SU-DHL-6 (cell line): ENCODE results near the gene SMCP.

Experiments used
- H2AFZ ChIP-seq: fragments of 200-600 bp; sonication (generic); 2 replicates; pipeline ENCODE4 v1.6.1; 2014; ENCODE audit warnings: low read depth, mild to moderate bottlenecking, moderate library complexity, mixed read lengths, antibody characterized with exemption, low read length; ENCODE audit not compliant: severe bottlenecking
- H3F3A ChIP-seq: fragments of 200-600 bp; shearing (Covaris generic); 2 replicates; pipeline ENCODE4 v1.6.0; 2016; ENCODE audit warnings: antibody characterized with exemption, mild to moderate bottlenecking; ENCODE audit not compliant: insufficient read depth
- H3K27ac ChIP-seq: fragments of 200-600 bp; sonication (generic); 2 replicates; pipeline ENCODE4 v1.5.1; 2016; ENCODE audit warnings: low read depth, mild to moderate bottlenecking, low read length, moderate library complexity, mixed read lengths
- H3K27me3 ChIP-seq: fragments of 200-600 bp; sonication (generic), shearing (Covaris generic); 2 replicates; pipeline ENCODE4 v1.6.0; 2014; ENCODE audit warnings: mild to moderate bottlenecking, low read length
- H3K36me3 ChIP-seq: fragments of 200-600 bp; sonication (generic); 2 replicates; pipeline ENCODE4 v1.6.1; 2014; ENCODE audit warnings: mild to moderate bottlenecking, low read length, mixed read lengths
- H3K4me2 ChIP-seq: fragments of 300-600, 200-600 bp; shearing (Covaris generic), sonication (generic); 2 replicates; pipeline ENCODE4 v1.6.0; 2014; ENCODE audit warnings: low read length, low read depth, mild to moderate bottlenecking; ENCODE audit not compliant: poor library complexity, severe bottlenecking
- H3K4me3 ChIP-seq: fragments of 200-600 bp; sonication (generic); 2 replicates; pipeline ENCODE4 v1.5.1; 2014; ENCODE audit warnings: antibody characterized with exemption, low read length, mild to moderate bottlenecking, mixed read lengths; ENCODE audit not compliant: insufficient read depth, poor library complexity, severe bottlenecking
- H3K79me2 ChIP-seq: fragments of 200-600 bp; sonication (generic); 2 replicates; pipeline ENCODE4 v1.6.1; 2014; ENCODE audit warnings: mild to moderate bottlenecking, low read length, moderate library complexity; ENCODE audit not compliant: insufficient read depth
- H3K9ac ChIP-seq: fragments of 200-600 bp; sonication (generic); 2 replicates; pipeline ENCODE4 v1.7.0; 2014; ENCODE audit warnings: mild to moderate bottlenecking, low read length
- H3K9me2 ChIP-seq: fragments of 200-600 bp; sonication (generic); replicated peaks from 2 replicates; pipeline ENCODE4 v1.6.1; 2014; ENCODE audit warnings: low read length; ENCODE audit not compliant: insufficient read depth
- H3K9me3 ChIP-seq: fragments of 200-600 bp; sonication (generic); 2 replicates; pipeline ENCODE4 v1.6.1; 2014; ENCODE audit warnings: low read length, mixed read lengths; ENCODE audit not compliant: insufficient read depth
- H4K20me1 ChIP-seq: fragments of 200-600 bp; sonication (generic); 2 replicates; pipeline ENCODE4 v1.6.1; 2014; ENCODE audit warnings: low read depth, mild to moderate bottlenecking, antibody characterized with exemption, low read length, moderate library complexity, mixed read lengths
- EZH2phosphoT487 ChIP-seq: fragments of 200-600 bp; sonication (generic), shearing (Covaris generic); conservative IDR thresholded peaks from 2 replicates; pipeline ENCODE4 v1.6.1; 2018; ENCODE audit warnings: mild to moderate bottlenecking, antibody characterized with exemption, low read length, moderate library complexity, mixed read lengths
- TF ChIP-seq, protein P1 (sequence below): fragments of 200-600 bp; sonication (generic); IDR thresholded peaks from one replicate; pipeline ENCODE4 v1.5.1; 2017; ENCODE audit warnings: antibody characterized with exemption, mild to moderate bottlenecking, low read length, moderate library complexity; ENCODE audit not compliant: insufficient read depth, poor library complexity, severe bottlenecking

SMCP gene

DNA sequence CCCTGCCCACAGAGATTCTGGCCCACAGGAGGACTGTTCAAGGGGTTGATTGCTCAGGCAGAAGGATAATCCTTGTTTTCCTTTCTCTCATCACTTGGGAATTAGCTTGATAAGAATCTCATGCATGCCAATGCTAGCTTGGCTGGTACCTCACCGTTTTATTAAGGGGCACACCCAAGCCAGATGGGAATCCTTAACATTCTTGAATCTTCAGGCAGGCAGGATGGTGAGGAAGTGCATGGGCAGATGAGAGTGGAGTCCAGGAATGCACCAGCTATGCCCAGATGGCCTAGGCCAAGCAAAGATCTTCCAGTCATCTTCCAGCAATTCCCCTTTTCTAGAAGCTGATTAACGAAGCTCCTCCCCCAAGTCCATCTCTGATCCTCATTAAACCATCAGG is 22.5 kb upstream of the SMCP start:
- Histone ChIP-seq H3K9me3 (no peaks in the 10 kb centered on the region), H2AFZ (no peak overlapping the region), H4K20me1 (no peaks in the 10 kb centered on the region), H3K4me2 (no peak overlapping the region), H3K79me2 (no peaks in the 10 kb centered on the region), H3F3A (no peaks in the 10 kb centered on the region), H3K27me3 (no peaks in the 10 kb centered on the region; the same call in 1 of the 2 replicates), H3K36me3 (no peaks in the 10 kb centered on the region), H3K9ac (no peak overlapping the region), H3K9me2 (no peaks in the 10 kb centered on the region), H3K4me3 (no peak overlapping the region), H3K27ac (no peak overlapping the region)
- TF ChIP-seq, protein P1, sequence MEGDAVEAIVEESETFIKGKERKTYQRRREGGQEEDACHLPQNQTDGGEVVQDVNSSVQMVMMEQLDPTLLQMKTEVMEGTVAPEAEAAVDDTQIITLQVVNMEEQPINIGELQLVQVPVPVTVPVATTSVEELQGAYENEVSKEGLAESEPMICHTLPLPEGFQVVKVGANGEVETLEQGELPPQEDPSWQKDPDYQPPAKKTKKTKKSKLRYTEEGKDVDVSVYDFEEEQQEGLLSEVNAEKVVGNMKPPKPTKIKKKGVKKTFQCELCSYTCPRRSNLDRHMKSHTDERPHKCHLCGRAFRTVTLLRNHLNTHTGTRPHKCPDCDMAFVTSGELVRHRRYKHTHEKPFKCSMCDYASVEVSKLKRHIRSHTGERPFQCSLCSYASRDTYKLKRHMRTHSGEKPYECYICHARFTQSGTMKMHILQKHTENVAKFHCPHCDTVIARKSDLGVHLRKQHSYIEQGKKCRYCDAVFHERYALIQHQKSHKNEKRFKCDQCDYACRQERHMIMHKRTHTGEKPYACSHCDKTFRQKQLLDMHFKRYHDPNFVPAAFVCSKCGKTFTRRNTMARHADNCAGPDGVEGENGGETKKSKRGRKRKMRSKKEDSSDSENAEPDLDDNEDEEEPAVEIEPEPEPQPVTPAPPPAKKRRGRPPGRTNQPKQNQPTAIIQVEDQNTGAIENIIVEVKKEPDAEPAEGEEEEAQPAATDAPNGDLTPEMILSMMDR, result no peak
- no peak for TF ChIP-seq EZH2phosphoT487

DNA sequence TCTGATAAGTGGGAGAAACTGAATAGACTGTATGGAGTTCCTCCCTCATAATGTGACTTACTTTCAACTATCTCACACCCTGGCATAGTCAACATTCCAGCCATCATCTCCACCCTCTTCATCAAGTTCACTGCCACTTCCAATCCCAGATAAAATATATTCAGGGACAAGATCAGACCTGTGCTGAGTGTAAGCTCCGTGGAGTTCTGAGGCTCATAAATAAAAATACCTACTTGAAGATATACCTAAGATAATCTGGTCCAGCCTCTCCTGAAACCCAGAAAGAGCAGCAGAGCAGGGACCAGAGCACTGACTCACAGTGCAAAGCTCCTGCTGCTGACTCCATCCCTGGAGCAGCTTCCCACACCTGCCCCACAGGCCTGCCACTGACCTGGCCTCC is 20.1 kb upstream of the SMCP start:
- Histone ChIP-seq H3K4me3 (no peak overlapping the region), H4K20me1 (no peaks in the 10 kb centered on the region), H3K27ac (no peak overlapping the region), H2AFZ (no peak overlapping the region), H3K4me2 (no peak overlapping the region), H3F3A (no peaks in the 10 kb centered on the region), H3K9ac (no peak overlapping the region), H3K27me3 (no peaks in the 10 kb centered on the region), H3K9me2 (no peaks in the 10 kb centered on the region), H3K9me3 (no peaks in the 10 kb centered on the region), H3K36me3 (no peaks in the 10 kb centered on the region), H3K79me2 (no peaks in the 10 kb centered on the region)
- no peak for TF ChIP-seq EZH2phosphoT487
- TF ChIP-seq, protein P1, result no peak

GRCh38 chr1:152859696-152860095 is 18.4 kb upstream of the SMCP start, which contains the start of gene LCE7A:
Gene LCE7A (plus strand): TSS chr1:152859996. CDS start chr1:152860698, 702 bp downstream.
- no peaks in the 10 kb centered on the region for H3F3A ChIP-seq
- no peaks in the 10 kb centered on the region for H3K36me3 ChIP-seq
- H3K9me3 ChIP-seq, result no peaks in the 10 kb centered on the region
- TF ChIP-seq, protein P1, result no peak
- TF ChIP-seq EZH2phosphoT487, result no peak
- no peak within 1 kb of the TSS for H3K4me2 ChIP-seq
- H3K9ac ChIP-seq, result no peak within 1 kb of the TSS
- H3K27me3 ChIP-seq, result no peaks in the 10 kb centered on the region
- H3K9me2 ChIP-seq, result no peaks in the 10 kb centered on the region
- no peak within 1 kb of the TSS for H2AFZ ChIP-seq
- no peak within 1 kb of the TSS for H3K4me3 ChIP-seq
- no peak within 1 kb of the TSS for H3K27ac ChIP-seq
- H3K79me2 ChIP-seq, result no peaks in the 10 kb centered on the region
- no peaks in the 10 kb centered on the region for H4K20me1 ChIP-seq
